ENCODE measurements around the gene ME2. TPM values are rescaled to one million over a fixed set of nuclear protein-coding genes. Genes with fewer than 3 reads are reported as not detected.

The ME2 gene
- total RNA-seq, 2 experiments from 2014 or later: 138 to 141 TPM

DNA sequence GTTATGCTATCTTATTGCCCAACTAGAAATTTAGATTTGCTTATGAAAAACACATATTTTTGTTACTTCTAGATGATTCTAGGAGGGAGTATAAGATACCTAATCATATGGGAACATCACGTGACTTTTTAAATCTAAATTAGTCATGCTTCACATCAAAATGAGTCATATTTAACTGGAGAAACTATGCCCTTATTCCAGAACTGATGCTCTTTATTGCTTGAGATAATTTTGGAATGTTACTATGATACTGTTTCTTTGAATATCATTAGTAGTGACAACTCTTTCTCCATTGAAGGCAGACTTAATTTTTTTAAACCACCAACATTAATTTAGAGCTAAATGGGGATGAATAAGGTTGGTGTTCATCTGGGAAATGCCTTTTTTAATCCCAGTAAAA lies 69.0 kb downstream of the ME2 start:
- DNase-seq (no peak), ATAC-seq (no peak)
- Mint-ChIP-seq H3K4me1 (ENCODE audit: low read depth) (no peaks in the 10 kb centered on the region), H3K27ac (no peak overlapping the region), H3K36me3 (ENCODE audit: low read depth) (peaks cover 20% of the 10 kb centered on the region), H3K27me3 (no peaks in the 10 kb centered on the region), H3K9me3 (no peaks in the 10 kb centered on the region), H3K4me3 (no peak overlapping the region)
- TF ChIP-seq, protein P1, sequence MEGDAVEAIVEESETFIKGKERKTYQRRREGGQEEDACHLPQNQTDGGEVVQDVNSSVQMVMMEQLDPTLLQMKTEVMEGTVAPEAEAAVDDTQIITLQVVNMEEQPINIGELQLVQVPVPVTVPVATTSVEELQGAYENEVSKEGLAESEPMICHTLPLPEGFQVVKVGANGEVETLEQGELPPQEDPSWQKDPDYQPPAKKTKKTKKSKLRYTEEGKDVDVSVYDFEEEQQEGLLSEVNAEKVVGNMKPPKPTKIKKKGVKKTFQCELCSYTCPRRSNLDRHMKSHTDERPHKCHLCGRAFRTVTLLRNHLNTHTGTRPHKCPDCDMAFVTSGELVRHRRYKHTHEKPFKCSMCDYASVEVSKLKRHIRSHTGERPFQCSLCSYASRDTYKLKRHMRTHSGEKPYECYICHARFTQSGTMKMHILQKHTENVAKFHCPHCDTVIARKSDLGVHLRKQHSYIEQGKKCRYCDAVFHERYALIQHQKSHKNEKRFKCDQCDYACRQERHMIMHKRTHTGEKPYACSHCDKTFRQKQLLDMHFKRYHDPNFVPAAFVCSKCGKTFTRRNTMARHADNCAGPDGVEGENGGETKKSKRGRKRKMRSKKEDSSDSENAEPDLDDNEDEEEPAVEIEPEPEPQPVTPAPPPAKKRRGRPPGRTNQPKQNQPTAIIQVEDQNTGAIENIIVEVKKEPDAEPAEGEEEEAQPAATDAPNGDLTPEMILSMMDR (IDR thresholded peaks at IDR 0.05): no peak
- intact Hi-C loops (cut with micrococcal nuclease): no loop called here
- ChIA-PET CTCF (interaction anchor here (0.8 to 1.6 kb wide), 2 partner anchors 10 to 103 kb away, joined by 3 to 4 read pairs; no protein-coding TSS in a partner anchor), POLR2A (no interaction called here)

DNA sequence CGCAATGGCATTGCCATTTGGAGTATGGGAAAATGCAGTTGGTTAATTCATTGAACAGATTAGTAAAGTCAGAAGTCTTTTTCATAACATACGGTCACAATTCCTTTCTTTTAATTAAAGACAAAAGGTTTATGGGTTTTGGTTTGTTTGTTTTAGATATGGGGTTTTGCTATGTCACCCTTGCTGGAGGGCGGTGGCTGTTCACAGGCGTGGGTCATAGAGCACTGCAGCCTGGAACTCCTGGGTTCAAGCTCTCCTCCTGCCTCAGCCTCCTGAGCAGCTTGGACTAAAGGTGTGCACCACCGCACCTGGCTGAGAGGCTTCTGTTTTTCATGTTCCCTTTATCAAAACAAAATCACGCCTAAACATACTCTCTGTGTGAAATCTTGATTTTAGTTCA lies 70.3 kb downstream of the ME2 start:
- H3K27me3 Mint-ChIP-seq: no peaks in the 10 kb centered on the region
- POLR2A ChIA-PET: no interaction called here
- TF ChIP-seq, protein P1 (IDR thresholded peaks at IDR 0.05): no peak
- DNase-seq (no peak), ATAC-seq (no peak)
- no peaks in the 10 kb centered on the region for H3K9me3 Mint-ChIP-seq
- no peaks in the 10 kb centered on the region for H3K4me1 Mint-ChIP-seq (ENCODE audit: low read depth)
- H3K27ac Mint-ChIP-seq: no peak overlapping the region
- CTCF ChIA-PET: interaction anchor here (0.7 to 1.2 kb wide), 3 partner anchors 9 to 102 kb away, joined by 3 to 4 read pairs (median 4); no protein-coding TSS in a partner anchor
- H3K36me3 Mint-ChIP-seq (ENCODE audit: low read depth): peaks cover 14% of the 10 kb centered on the region
- intact Hi-C loops (cut with micrococcal nuclease): no loop called here
- no peak overlapping the region for H3K4me3 Mint-ChIP-seq

DNA sequence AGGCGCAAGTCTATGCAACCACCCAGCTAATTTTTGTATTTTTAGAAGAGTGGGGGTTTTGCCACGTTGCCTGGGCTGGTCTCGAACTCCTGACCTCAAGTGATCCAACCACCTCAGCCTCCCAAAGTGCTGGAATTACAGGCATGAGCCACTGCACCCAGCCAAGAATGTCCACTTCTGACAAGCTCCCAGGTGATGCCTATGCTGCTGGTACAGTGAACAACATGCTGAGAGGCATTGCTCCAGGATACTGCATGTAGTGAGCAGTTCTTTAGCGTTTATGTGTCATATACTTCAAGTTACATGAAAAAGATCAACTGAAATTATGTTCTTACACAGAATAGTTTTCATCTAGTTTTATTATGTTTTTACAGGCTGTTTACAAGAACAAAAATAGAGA lies 71.7 kb downstream of the ME2 start:
- TF ChIP-seq, protein P1 (IDR thresholded peaks at IDR 0.05): no peak
- H3K9me3 Mint-ChIP-seq: no peaks in the 10 kb centered on the region
- ChIA-PET POLR2A (interaction anchor here (2.3 kb wide), 1 partner anchor 17 kb away, joined by 9 read pairs; the partner anchor contains the start of gene ELAC1), CTCF (interaction anchor here (1.2 kb wide), 1 partner anchor 130 kb away, joined by 3 read pairs; no protein-coding TSS in a partner anchor)
- no peak for DNase-seq
- intact Hi-C loops (cut with micrococcal nuclease): no loop called here
- no peaks in the 10 kb centered on the region for H3K27me3 Mint-ChIP-seq
- no peak overlapping the region for H3K27ac Mint-ChIP-seq
- H3K4me3 Mint-ChIP-seq: no peak overlapping the region
- peaks cover 11% of the 10 kb centered on the region for H3K36me3 Mint-ChIP-seq (ENCODE audit: low read depth)
- ATAC-seq: no peak
- no peaks in the 10 kb centered on the region for H3K4me1 Mint-ChIP-seq (ENCODE audit: low read depth)

DNA sequence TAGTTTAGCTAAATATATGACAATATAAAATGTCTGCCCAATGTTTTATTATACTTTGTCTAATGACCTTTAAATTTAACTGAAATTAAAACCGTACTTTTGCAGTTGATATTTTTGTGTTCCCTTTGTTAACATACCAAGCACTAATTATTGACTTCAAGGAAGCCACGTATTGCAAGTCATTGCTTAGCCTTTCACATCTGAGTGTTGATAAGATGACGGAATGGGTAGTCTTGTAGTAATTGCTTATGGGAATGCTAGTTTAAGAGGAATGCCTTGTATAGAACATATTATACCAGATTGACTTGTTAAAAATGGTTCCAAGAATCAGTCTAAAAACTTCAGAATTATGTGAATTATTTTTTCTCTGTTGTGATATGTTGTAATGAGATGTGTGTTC lies 74.9 kb downstream of the ME2 start:
- Mint-ChIP-seq H3K27ac (no peak overlapping the region), H3K9me3 (no peaks in the 10 kb centered on the region), H3K4me3 (no peak overlapping the region), H3K27me3 (no peaks in the 10 kb centered on the region), H3K4me1 (ENCODE audit: low read depth) (no peaks in the 10 kb centered on the region), H3K36me3 (ENCODE audit: low read depth) (no peaks in the 10 kb centered on the region)
- TF ChIP-seq, protein P1 (IDR thresholded peaks at IDR 0.05): no peak
- ChIA-PET CTCF (no interaction called here), POLR2A (no interaction called here)
- DNase-seq: no peak
- intact Hi-C loops (cut with micrococcal nuclease): no loop called here
- no peak for ATAC-seq

DNA sequence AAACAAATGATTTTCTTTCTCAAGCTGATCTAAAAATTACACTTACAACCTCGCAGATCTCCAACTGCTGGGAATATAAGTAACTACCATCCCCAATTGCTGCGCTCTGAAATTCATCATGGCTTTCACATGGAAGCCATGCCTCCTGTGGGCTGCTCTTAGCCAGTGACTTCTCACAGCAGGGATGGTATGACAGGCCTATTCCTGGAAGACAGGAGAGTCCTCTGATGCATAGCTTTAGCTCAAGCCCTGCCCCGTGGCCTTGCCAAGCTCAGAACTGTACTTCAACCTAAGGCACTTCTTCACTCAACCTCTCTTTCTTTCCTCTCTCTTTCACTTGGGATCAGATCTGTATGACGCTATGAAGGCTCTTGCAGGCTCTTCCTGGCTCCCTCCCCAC lies 76.3 kb downstream of the ME2 start:
- ChIA-PET CTCF (interaction anchor here (1.5 kb wide), 1 partner anchor 96 kb away, joined by 5 read pairs; no protein-coding TSS in a partner anchor), POLR2A (no interaction called here)
- TF ChIP-seq, protein P1 (IDR thresholded peaks at IDR 0.05): no peak
- H3K4me1 Mint-ChIP-seq (ENCODE audit: low read depth): no peaks in the 10 kb centered on the region
- no peak overlapping the region for H3K27ac Mint-ChIP-seq
- H3K27me3 Mint-ChIP-seq: no peaks in the 10 kb centered on the region
- no peaks in the 10 kb centered on the region for H3K9me3 Mint-ChIP-seq
- DNase-seq: no peak
- intact Hi-C loops (cut with micrococcal nuclease): no loop called here
- no peak overlapping the region for H3K4me3 Mint-ChIP-seq
- ATAC-seq: no peak
- no peaks in the 10 kb centered on the region for H3K36me3 Mint-ChIP-seq (ENCODE audit: low read depth)

All from activated CD8-positive, alpha-beta T cell treated with anti-CD3 and anti-CD28 coated beads for 36 hours (primary cell).